DMS 273 (cell line): ENCODE measurements around the gene KIF3A.

ENCODE experiments used
- DNase-seq: peaks from one replicate; lab custom pipeline; 2025; ENCODE audit not compliant: unreplicated experiment; lab: John Stamatoyannopoulos, UW

KIF3A gene

DNA sequence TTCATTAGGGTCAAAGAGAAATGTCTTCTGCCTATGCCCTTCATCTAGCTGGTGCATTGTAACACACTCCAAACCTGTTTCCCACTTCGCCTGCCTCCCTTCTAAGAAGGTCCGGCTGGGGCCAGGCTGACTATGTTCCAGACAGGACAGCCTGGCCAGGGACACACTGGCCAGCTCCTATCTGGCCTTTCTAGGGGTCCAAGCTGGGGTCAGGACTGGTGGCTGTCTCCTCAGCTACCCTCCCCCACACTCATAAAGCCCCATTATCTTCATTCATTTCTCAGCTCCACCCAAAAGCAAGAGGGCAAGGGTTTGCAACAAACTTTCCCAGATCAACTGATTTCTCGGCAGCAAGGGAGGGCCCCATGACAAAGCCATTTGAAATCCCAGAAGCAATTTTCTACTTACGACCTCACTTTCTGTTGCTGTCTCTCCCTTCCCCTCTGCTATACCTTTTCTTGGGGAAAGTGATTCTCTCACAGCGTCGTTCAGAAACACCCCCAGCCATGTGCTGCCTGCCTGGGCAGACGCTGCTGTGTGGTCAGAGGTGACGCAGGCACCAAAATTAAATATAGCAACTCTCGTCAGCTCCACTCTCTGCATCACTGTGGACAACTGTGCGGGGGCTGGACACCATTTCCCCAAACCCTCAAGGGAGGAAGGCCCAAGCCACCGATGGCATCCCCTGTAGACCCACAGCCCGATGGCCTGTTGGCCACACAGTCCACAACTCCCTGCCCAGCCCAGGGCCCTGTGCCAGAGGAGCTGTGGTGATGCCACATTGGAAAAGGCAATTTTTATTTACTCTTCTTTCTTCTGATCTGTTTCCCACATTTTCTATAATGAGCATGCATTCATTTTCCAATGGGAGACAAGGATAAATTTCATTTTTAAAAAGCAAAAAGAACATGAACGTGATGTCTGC, 73.3 kb downstream of the KIF3A start:
- no peak for DNase-seq

GRCh38 chr5:132662925-132663770, 74.2 kb downstream of the KIF3A start:
- peak; percentile 21 for DNase-seq

DNA sequence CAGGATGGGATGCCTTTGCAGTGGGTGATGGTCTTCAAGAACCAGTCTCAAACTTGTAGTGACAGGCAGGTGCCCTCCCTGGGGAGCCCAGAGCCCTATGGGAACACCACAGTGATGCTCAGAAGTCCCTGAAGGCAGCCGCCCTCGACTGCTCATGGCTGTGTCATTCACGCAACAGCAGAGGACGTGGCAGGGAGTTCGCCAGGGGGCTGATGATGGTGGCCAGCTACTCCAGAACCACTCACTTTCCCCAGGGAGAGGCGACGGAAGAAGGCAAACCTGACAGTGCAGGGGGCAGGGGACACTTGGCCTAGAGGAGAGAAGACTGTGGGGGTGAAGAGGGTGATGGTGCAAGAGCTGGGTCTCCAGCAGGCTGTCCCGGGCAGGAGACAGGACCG, 75.3 kb downstream of the KIF3A start:
- no peak for DNase-seq

GRCh38 chr5:132661231-132662003, 75.9 kb downstream of the KIF3A start:
- DNase-seq: no peak

- DNase-seq: no peak
Observed at GRCh38 chr5:132659598-132660493, 77.5 kb downstream of the KIF3A start.

- no peak for DNase-seq
Observed at GRCh38 chr5:132658381-132659302, 78.7 kb downstream of the KIF3A start.

DNA sequence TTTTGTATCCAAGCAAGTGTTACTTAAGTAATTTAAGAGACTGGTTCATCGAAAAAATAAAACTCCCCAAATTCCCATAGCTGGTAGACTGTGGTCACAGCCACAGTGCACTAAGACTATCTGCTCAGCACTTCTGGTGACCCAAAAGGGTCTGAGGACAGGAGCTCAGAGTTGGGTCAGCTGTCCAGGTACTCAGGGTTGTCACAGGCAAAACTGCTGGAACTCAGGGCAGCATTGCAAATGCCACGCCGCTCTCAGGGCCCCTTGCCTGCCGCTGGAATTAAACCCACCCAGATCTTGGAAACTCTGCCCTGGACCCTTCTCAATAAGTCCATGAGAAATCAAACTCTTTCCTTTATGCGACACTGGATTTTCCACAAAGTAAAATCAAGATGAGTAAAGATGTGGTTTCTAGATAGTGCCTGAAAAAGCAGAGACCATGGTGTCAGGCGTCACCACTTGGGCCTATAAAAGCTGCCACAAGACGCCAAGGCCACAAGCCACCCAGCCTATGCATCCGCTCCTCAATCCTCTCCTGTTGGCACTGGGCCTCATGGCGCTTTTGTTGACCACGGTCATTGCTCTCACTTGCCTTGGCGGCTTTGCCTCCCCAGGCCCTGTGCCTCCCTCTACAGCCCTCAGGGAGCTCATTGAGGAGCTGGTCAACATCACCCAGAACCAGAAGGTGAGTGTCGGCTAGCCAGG, 79.5 kb downstream of the KIF3A start, which contains the start of gene IL13:
TSS of gene IL13 (plus strand) at position 498 of the 705 bp plus-strand sequence. CDS start at position 512, 14 bp downstream.
- DNase-seq: no peak

- no peak for DNase-seq
Observed at GRCh38 chr5:132656774-132657355, 80.5 kb downstream of the KIF3A start.

DNA sequence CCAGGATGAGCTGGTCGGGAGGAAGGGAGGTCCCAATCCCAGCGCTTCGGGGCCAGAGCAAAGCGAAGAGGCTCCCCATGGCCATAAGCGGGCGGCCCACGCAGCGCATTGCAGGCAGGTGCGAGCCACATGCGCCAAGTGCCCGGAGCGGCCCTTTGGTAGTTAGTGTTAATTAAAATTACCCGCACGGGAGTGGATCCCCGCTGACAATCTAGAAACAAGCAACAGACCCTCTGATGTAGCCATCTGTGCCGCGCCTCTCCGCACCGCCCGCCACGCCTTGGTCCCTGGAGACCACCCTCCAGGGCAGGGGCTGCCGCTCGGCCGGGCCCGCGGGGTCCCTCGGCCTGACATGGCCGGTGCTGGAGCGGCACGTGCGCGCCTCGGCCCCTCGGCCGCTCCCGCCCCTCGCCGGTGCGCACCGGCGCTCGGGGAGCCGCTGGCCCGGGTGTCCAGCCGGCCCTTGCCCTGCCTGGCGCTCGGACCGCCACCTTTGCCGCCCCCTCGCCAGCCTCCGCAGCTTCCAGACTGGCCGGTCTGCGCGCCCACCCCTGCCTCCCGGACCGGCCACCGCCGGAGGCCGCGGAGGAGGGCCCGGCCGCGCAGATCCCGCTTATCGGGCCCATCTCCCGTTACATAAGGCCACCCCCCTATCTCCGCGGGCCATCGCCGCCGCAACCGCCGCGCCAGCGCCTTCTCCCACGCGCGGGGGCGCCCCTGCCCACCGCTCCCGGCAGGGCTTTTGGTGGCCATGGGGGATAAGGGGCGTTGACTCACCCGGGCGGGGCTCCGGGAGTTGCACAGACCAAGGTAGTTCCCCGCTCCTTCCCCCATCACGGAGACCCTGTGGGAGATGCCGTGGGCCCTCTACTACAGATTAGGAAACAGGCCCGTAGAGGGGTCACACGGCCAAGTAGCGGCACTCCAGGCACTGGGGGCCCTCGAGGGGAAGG, 81.2 kb downstream of the KIF3A start:
- peak; percentile 56 for DNase-seq

- DNase-seq: peak; percentile 72
Observed at GRCh38 chr5:132653716-132654115, 83.6 kb downstream of the KIF3A start.

- DNase-seq: no peak
Observed at GRCh38 chr5:132651838-132652469, 85.4 kb downstream of the KIF3A start.

- DNase-seq: no peak
Observed at GRCh38 chr5:132648355-132648754, 89.0 kb downstream of the KIF3A start.

DNA sequence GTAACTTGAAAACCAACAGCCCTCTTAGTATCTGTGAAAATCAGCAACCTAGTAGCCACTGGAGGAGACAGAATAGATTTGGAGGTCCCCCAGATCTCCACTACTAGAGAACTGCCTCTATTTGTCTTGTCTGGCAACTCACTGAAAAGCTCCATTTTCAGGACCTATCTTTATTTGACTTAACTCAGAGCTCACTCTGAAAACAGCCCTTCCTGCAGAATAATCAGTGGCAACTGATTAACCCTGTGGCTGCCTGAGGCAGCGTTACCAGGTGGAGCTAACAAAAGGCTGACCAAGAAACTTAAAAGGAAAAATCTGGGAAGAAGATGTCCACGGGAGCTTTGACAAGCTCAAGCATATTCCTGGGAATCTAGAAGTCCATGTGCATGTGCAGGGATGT, 89.9 kb downstream of the KIF3A start:
- DNase-seq: no peak

- no peak for DNase-seq
Observed at GRCh38 chr5:132646583-132647266, 90.6 kb downstream of the KIF3A start.

DNA sequence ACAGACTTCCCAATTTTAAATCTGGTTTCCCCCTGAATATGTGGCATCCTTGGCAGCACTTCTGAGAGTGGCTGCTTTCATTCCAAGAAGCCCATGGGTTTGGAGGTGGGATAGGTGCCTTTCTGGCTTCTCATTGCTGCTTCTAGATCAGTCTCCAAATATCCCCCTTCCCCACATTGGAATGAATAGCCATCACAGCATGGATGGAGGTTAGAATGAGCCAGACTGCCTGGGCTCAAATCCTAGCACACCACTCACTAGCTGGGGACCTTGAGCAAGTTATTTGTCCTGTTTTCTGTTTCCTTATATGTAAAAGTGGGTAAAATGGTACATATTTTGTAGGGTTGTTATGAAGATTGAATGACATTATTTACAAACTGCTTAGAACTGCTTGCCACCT, 93.2 kb downstream of the KIF3A start:
- no peak for DNase-seq
